OCI-LY3 (cell line): Measurements from ENCODE around the gene PON3.

Experiments
- H2AFZ ChIP-seq: fragments of 200-600, 300-600 bp; shearing (Covaris generic); 2 replicates; pipeline ENCODE4 v1.6.0; 2014; ENCODE audit warnings: antibody characterized with exemption, low read depth, low read length
- H3K27ac ChIP-seq: fragments of 200-600, 300-600 bp; sonication (generic); 2 replicates; pipeline ENCODE4 v1.5.1; 2014; ENCODE audit warnings: mild to moderate bottlenecking, low read length, moderate library complexity, mixed read lengths
- H3K27me3 ChIP-seq: fragments of 200-600, 300-600 bp; sonication (generic); 2 replicates; pipeline ENCODE4 v1.6.1; 2014; ENCODE audit warnings: low read depth, low read length, mixed read lengths
- H3K36me3 ChIP-seq: fragments of 200-600, 300-600 bp; sonication (generic); replicated peaks from 2 replicates; pipeline ENCODE3; 2014; ENCODE audit warnings: low read depth, low read length, mixed read lengths
- H3K4me1 ChIP-seq: fragments of 300-600, 200-600 bp; sonication (generic); 2 replicates; pipeline ENCODE4 v1.6.1; 2014; ENCODE audit warnings: low read length, mixed read lengths
- H3K4me2 ChIP-seq: fragments of 200-600, 300-600 bp; sonication (generic); 2 replicates; pipeline ENCODE4 v1.6.1; 2014; ENCODE audit warnings: low read length, mixed read lengths
- H3K4me3 ChIP-seq: fragments of 300-600, 200-600 bp; sonication (generic); 2 replicates; pipeline ENCODE4 v1.5.1; 2014; ENCODE audit warnings: antibody characterized with exemption, mild to moderate bottlenecking, low read length, moderate library complexity
- H3K79me2 ChIP-seq: fragments of 300-600, 200-600 bp; shearing (Covaris generic); 2 replicates; pipeline ENCODE4 v1.6.1; 2014; ENCODE audit warnings: mild to moderate bottlenecking, low read length, mixed read lengths
- H3K9ac ChIP-seq: fragments of 300-600, 200-600 bp; shearing (Covaris generic); 2 replicates; pipeline ENCODE4 v1.6.0; 2014; ENCODE audit warnings: mild to moderate bottlenecking, low read length, moderate library complexity
- H3K9me3 ChIP-seq: fragments of 200-600, 300-600 bp; shearing (Covaris generic); 2 replicates; pipeline ENCODE4 v1.6.1; 2014; ENCODE audit warnings: low read length, mixed read lengths; ENCODE audit not compliant: insufficient read depth
- H4K20me1 ChIP-seq: fragments of 200-600, 300-600 bp; sonication (generic); 2 replicates; pipeline ENCODE4 v1.6.1; 2016; ENCODE audit warnings: low read length, mixed read lengths; ENCODE audit not compliant: insufficient read depth
- EZH2phosphoT487 ChIP-seq: fragments of 200-600 bp; shearing (Covaris generic); IDR thresholded peaks from 2 replicates; pipeline ENCODE4 v1.6.1; 2018; ENCODE audit warnings: antibody characterized with exemption, mixed run types, low read depth
- TF ChIP-seq, protein P1 (sequence below): fragments of 200-600, 300-600 bp; sonication (generic); IDR thresholded peaks from 2 replicates; pipeline ENCODE4 v1.5.1; 2014; ENCODE audit warnings: antibody characterized with exemption, low read length, low read depth

The PON3 gene

GRCh38 chr7:95311389-95311788, 84.8 kb downstream of the PON3 start:
- H3K4me3 ChIP-seq, result no peak overlapping the region
- H2AFZ ChIP-seq, result no peak overlapping the region
- TF ChIP-seq, protein P1, sequence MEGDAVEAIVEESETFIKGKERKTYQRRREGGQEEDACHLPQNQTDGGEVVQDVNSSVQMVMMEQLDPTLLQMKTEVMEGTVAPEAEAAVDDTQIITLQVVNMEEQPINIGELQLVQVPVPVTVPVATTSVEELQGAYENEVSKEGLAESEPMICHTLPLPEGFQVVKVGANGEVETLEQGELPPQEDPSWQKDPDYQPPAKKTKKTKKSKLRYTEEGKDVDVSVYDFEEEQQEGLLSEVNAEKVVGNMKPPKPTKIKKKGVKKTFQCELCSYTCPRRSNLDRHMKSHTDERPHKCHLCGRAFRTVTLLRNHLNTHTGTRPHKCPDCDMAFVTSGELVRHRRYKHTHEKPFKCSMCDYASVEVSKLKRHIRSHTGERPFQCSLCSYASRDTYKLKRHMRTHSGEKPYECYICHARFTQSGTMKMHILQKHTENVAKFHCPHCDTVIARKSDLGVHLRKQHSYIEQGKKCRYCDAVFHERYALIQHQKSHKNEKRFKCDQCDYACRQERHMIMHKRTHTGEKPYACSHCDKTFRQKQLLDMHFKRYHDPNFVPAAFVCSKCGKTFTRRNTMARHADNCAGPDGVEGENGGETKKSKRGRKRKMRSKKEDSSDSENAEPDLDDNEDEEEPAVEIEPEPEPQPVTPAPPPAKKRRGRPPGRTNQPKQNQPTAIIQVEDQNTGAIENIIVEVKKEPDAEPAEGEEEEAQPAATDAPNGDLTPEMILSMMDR, result no peak
- no peak for TF ChIP-seq EZH2phosphoT487
- no peaks in the 10 kb centered on the region for H3K36me3 ChIP-seq
- peaks cover 12% of the 10 kb centered on the region for H3K4me1 ChIP-seq
- H3K27me3 ChIP-seq, result no peaks in the 10 kb centered on the region
- H3K27ac ChIP-seq, result no peak overlapping the region
- no peaks in the 10 kb centered on the region for H3K79me2 ChIP-seq
- H3K4me2 ChIP-seq, result no peak overlapping the region
- H3K9me3 ChIP-seq, result no peaks in the 10 kb centered on the region
- no peak overlapping the region for H3K9ac ChIP-seq
- H4K20me1 ChIP-seq, result no peaks in the 10 kb centered on the region

GRCh38 chr7:95309951-95310350, 86.2 kb downstream of the PON3 start:
- H3K4me3 ChIP-seq, result no peak overlapping the region
- no peaks in the 10 kb centered on the region for H3K27me3 ChIP-seq
- H3K9me3 ChIP-seq, result no peaks in the 10 kb centered on the region
- H3K4me2 ChIP-seq, result no peak overlapping the region
- no peaks in the 10 kb centered on the region for H3K79me2 ChIP-seq
- no peak for TF ChIP-seq EZH2phosphoT487
- TF ChIP-seq, protein P1, result no peak
- H3K36me3 ChIP-seq, result no peaks in the 10 kb centered on the region
- H3K27ac ChIP-seq, result no peak overlapping the region
- H3K4me1 ChIP-seq, result peaks cover 11% of the 10 kb centered on the region
- no peaks in the 10 kb centered on the region for H4K20me1 ChIP-seq
- no peak overlapping the region for H2AFZ ChIP-seq
- H3K9ac ChIP-seq, result no peak overlapping the region
